HG02588 (cell line): ENCODE data around the gene AMDHD1.

Source experiments
- ATAC-seq: cut with Tn5 transposase; IDR thresholded peaks from one replicate; pipeline ENCODE4 v1.9.1; 2021; ENCODE audit warnings: mild to moderate bottlenecking, moderate library complexity; ENCODE audit not compliant: unreplicated experiment

Gene AMDHD1

GRCh38 chr12:95995238-95996031 is 52.3 kb downstream of the AMDHD1 start:
- ATAC-seq: no peak

- no peak for ATAC-seq
Measured at GRCh38 chr12:95996034-95996658, 53.0 kb downstream of the AMDHD1 start, which contains the start of gene HAL. Gene HAL (minus strand): TSS chr12:95996344. CDS start chr12:95995910, 434 bp downstream.

DNA sequence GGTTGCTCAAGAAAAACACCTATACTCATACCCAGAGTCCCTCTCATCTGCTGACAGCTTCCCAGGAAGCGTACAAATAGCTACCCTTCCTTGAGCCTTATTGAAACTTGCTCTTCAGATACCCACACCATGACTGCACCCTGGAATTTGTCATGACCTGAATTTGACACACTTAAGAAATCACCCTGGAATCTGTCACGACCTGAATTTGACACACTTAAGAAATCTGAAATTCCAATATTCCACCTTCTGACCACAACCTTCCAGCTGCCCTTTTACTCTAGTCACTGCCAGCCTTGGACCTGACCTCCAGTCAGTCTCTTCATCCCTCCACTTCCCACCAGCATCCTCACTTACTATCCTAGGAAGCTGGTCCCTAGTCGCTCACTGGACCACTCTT is 54.1 kb downstream of the AMDHD1 start:
- no peak for ATAC-seq

DNA sequence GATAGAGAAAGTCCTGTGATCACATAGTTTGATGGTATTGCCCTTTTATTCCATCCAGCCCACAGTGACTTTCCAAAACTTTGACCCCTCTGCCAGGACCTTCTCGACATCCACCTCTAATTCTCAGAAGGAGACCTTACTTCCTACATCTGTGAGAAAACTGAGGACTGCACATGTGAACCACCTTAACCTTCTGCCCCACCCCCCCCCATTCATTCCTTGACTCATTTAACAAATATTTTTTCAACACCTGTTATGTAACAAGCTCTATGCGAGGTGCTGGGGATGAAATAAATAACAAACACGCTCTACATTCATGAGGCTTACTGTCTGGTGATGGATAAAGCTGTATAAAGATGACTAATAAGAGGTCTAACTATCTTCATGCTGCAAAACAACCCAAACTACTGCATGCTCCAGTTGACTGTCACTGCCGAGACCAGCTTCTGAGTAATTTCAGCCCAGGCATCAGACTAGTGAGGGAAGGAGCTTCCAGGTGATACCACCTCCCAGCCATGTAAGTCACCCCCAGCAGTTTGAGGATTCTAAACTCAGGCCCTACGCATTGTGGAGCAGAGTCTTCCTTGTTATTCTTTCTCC is 54.9 kb downstream of the AMDHD1 start:
- ATAC-seq: no peak

DNA sequence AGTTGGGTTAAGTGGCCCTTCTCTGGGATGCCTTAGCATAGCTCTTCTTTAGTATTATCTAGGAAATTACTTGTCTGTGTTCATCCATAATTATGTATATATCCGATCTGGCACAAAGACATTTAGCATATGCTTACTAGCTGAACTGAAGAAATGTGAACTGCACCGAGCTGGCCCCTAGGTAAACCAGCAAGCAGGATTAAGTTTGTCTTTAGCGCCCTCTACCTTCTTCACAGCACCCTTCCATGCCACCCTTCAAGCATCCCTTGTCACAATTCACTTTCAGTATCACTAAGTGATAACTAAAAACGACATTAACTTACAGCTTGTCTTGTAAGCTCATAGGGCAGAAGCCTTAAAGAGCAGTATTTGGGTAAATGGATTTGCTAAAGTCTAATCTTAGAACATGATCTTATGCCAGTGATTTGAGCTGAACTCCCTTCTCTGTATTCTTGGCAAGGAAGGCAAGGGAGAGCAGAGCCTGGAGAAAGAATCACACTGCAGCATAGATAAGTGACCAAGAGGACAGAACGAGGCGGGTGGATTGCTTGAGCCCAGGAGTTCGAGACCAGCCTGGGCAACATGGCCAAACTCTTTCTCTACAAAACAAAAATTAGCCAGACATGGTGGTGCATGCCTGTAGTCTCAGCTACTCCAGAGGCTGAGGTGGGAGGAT is 55.6 kb downstream of the AMDHD1 start:
- peak; percentile 97 for ATAC-seq

- ATAC-seq: no peak
Measured at GRCh38 chr12:95999484-95999883, 56.4 kb downstream of the AMDHD1 start.

DNA sequence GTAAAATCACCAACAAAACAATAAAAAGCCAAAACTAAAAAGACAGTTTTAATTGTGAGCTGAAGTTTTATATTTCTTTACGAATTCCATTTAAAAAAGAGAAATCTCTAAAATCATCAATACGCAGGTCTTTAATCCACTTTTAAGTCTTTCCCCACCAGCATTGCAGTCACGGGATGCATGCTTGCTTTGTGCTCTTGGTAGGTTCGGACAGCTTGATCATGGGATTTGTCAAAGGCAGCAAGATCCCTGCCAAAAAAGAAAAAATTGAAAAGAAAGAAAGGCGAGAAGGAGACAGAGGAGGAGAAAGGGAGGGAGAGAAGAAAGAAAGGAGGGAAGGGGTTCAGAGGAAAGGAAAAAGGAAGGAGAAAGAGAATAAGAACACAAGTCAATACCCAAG is 57.7 kb downstream of the AMDHD1 start:
- ATAC-seq: no peak

DNA sequence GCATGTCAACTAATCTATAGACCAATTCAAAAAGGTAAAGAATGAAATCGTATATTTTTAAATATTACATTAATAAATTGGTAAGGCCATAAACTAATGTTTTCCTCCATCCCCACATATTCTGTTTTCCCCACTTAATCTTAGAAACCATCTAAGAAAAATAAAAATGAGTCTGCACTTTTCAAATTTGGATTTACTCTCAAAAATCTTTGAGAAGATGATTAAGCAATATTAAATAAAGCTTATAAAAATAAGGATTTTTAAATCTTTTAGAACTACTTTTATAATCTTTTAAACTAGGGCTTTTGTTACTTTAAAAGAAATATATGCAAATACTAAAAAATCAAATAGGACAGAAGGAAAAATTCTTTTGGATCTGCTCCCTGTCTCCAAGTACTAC is 63.6 kb downstream of the AMDHD1 start:
- ATAC-seq: no peak

DNA sequence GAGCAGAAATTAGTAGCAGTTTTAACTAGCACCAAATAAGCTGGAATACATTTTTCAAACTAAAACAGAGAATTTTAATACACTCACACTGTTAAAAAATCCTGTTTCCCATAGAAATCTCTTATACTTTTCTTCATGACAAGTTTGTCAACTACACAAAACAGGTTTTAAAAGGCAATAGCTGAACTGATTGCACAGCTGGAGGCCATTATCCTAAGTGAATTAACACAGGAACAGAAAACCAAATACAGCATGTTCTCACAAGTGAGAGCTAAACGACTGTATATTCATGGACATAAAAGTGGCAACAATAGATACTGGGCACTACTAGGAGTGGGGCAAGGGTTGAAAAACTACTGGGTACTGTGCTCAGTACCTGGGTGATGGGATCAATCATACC is 64.6 kb downstream of the AMDHD1 start:
- ATAC-seq: no peak

DNA sequence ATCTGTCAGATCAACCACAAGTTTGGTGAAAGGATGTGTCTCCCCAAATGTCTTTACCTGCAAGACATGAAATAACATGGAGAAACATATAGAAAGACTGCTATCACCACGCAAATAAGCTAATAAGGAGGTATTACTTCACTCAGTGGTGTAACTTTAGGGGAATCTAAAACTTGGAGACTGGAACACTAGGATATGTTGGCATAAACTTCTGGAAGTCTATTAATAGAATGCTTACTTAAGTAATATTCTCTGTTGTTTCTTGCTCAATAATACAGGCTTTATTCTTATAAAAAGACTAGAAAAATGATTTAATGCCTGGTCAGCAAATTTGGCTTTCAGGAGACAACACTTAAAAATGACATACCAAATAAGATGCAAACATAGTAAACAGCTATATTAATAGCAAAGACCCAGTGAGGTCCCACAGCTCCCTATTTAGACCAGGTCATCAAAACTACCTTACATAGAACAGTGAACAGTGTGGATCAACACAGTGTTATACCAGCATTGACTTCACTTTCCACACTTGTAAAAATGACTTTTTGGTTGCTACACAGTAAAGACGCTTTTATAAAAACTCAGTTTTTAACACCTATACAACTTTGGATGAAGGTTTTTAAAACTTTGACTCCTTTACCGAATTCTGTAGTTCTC is 71.9 kb downstream of the AMDHD1 start:
- ATAC-seq: no peak

- no peak for ATAC-seq
Measured at GRCh38 chr12:96015672-96016071, 72.5 kb downstream of the AMDHD1 start.
